Measurements from ENCODE around the gene MRPS11.
A peak's percentile ranks its signal among the peaks of the same experiment; 100 is the strongest.
"Not testable (repeated sequence)": the region's sequence is repeated elsewhere in the genome, so short reads cannot be mapped to it uniquely, and the experiment has no call there.

Gene MRPS11

DNA sequence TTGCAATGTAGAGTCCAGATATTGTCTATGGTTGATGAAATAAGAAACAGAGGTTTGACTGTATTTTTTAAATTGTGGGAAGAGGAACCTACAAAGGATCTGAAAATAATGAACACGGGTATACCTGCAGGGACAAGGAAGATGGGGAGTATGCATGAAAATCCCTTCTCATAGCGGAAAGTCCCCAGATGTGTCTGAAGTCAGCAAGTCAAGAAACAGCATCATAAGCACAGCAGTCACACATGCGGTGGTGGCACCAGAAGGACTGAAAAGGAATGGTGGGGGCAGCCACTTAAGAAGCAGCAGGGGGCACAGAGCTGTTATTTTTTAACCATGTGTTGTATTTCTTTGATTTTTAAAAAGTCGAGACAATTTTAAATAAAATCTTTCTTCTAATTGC lies 4.7 kb downstream of the MRPS11 start:
- no peak overlapping the region for H3K4me3 ChIP-seq (replicated peaks; ENCODE audit: insufficient read depth, low read length)
- H3K27me3 ChIP-seq (ENCODE audit: insufficient read depth, poor library complexity, severe bottlenecking) = no peaks in the 10 kb centered on the region
- TF ChIP-seq GABPA (IDR thresholded peaks at IDR 0.05; ENCODE audit: low read depth) (no peak), SPI1 (IDR thresholded peaks at IDR 0.05; ENCODE audit: borderline replicate concordance, low read depth) (no peak), POLR2AphosphoS5 (IDR thresholded peaks at IDR 0.05; ENCODE audit: low read depth) (no peak)
- TF ChIP-seq, protein P1, sequence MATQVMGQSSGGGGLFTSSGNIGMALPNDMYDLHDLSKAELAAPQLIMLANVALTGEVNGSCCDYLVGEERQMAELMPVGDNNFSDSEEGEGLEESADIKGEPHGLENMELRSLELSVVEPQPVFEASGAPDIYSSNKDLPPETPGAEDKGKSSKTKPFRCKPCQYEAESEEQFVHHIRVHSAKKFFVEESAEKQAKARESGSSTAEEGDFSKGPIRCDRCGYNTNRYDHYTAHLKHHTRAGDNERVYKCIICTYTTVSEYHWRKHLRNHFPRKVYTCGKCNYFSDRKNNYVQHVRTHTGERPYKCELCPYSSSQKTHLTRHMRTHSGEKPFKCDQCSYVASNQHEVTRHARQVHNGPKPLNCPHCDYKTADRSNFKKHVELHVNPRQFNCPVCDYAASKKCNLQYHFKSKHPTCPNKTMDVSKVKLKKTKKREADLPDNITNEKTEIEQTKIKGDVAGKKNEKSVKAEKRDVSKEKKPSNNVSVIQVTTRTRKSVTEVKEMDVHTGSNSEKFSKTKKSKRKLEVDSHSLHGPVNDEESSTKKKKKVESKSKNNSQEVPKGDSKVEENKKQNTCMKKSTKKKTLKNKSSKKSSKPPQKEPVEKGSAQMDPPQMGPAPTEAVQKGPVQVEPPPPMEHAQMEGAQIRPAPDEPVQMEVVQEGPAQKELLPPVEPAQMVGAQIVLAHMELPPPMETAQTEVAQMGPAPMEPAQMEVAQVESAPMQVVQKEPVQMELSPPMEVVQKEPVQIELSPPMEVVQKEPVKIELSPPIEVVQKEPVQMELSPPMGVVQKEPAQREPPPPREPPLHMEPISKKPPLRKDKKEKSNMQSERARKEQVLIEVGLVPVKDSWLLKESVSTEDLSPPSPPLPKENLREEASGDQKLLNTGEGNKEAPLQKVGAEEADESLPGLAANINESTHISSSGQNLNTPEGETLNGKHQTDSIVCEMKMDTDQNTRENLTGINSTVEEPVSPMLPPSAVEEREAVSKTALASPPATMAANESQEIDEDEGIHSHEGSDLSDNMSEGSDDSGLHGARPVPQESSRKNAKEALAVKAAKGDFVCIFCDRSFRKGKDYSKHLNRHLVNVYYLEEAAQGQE (IDR thresholded peaks at IDR 0.05; ENCODE audit: insufficient replicate concordance, low read depth) = no peak
- TF ChIP-seq, protein P2, sequence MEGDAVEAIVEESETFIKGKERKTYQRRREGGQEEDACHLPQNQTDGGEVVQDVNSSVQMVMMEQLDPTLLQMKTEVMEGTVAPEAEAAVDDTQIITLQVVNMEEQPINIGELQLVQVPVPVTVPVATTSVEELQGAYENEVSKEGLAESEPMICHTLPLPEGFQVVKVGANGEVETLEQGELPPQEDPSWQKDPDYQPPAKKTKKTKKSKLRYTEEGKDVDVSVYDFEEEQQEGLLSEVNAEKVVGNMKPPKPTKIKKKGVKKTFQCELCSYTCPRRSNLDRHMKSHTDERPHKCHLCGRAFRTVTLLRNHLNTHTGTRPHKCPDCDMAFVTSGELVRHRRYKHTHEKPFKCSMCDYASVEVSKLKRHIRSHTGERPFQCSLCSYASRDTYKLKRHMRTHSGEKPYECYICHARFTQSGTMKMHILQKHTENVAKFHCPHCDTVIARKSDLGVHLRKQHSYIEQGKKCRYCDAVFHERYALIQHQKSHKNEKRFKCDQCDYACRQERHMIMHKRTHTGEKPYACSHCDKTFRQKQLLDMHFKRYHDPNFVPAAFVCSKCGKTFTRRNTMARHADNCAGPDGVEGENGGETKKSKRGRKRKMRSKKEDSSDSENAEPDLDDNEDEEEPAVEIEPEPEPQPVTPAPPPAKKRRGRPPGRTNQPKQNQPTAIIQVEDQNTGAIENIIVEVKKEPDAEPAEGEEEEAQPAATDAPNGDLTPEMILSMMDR (IDR thresholded peaks at IDR 0.05; ENCODE audit: insufficient read depth, low read length) = no peak
- H3K27ac ChIP-seq (replicated peaks) = no peak overlapping the region
- no peak for DNase-seq (ENCODE audit: low read depth in 1 of 2, low spot score in 1 of 2)

GRCh38 chr15:88473661-88474293 lies 6.3 kb downstream of the MRPS11 start:
- not testable (repeated sequence) for DNase-seq (ENCODE audit: low read depth in 1 of 2, low spot score in 1 of 2); H3K27me3 ChIP-seq (ENCODE audit: insufficient read depth, poor library complexity, severe bottlenecking); H3K27ac ChIP-seq (replicated peaks); H3K4me3 ChIP-seq (replicated peaks; ENCODE audit: insufficient read depth, low read length)

GRCh38 chr15:88476635-88477060 lies 9.1 kb downstream of the MRPS11 start:
- TF ChIP-seq POLR2AphosphoS5 (IDR thresholded peaks at IDR 0.05; ENCODE audit: low read depth) (no peak), GABPA (IDR thresholded peaks at IDR 0.05; ENCODE audit: low read depth) (no peak), SPI1 (IDR thresholded peaks at IDR 0.05; ENCODE audit: borderline replicate concordance, low read depth) (no peak)
- TF ChIP-seq, protein P2 (IDR thresholded peaks at IDR 0.05; ENCODE audit: insufficient read depth, low read length) = no peak
- TF ChIP-seq, protein P1 (IDR thresholded peaks at IDR 0.05; ENCODE audit: insufficient replicate concordance, low read depth) = no peak
- Histone ChIP-seq H3K27ac (replicated peaks) (no peak overlapping the region), H3K4me3 (replicated peaks; ENCODE audit: insufficient read depth, low read length) (no peak overlapping the region), H3K27me3 (ENCODE audit: insufficient read depth, poor library complexity, severe bottlenecking) (no peaks in the 10 kb centered on the region)
- DNase-seq (ENCODE audit: low read depth in 1 of 2, low spot score in 1 of 2) = peak in 1 of 2 experiments; percentile 44

DNA sequence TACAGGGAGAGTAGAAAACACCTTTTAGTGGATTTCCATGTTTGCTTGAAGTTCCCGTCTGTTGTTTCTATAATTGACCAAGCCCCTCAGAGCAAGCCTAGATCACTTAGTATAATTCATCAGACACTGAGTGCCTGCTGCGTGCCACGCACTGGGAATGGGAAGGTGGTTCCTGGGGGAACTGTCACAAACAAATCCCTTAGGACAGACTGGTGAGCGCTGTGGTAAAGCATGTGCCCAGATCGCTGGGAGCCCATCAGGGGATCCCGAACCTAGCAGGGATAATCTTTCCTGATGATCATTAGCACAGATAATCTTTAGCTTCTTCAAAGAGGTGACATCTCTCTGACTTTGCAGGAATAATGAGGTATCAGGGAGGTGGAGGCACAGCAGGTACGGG lies 9.6 kb downstream of the MRPS11 start:
- no peak for DNase-seq (ENCODE audit: low read depth in 1 of 2, low spot score in 1 of 2)
- TF ChIP-seq GABPA (IDR thresholded peaks at IDR 0.05; ENCODE audit: low read depth) (no peak), POLR2AphosphoS5 (IDR thresholded peaks at IDR 0.05; ENCODE audit: low read depth) (no peak), SPI1 (IDR thresholded peaks at IDR 0.05; ENCODE audit: borderline replicate concordance, low read depth) (no peak)
- TF ChIP-seq, protein P1 (IDR thresholded peaks at IDR 0.05; ENCODE audit: insufficient replicate concordance, low read depth) = no peak
- TF ChIP-seq, protein P2 (IDR thresholded peaks at IDR 0.05; ENCODE audit: insufficient read depth, low read length) = no peak
- Histone ChIP-seq H3K27ac (replicated peaks) (no peak overlapping the region), H3K4me3 (replicated peaks; ENCODE audit: insufficient read depth, low read length) (no peak overlapping the region), H3K27me3 (ENCODE audit: insufficient read depth, poor library complexity, severe bottlenecking) (no peaks in the 10 kb centered on the region)
